Astrocyte of the cerebellum (primary cell): ENCODE data around the gene COL4A2.

Experiments
- DNase-seq: peaks from one replicate; pipeline ENCODE4 v3.0.0-alpha.2; 2011; ENCODE audit warnings: low read depth
- H3K4me3 ChIP-seq: 2 replicates; pipeline ENCODE4 v1.5.1; 2011; ENCODE audit warnings: mild to moderate bottlenecking, low read depth, low read length, moderate library complexity
- CTCF ChIP-seq: IDR thresholded peaks from 2 replicates; pipeline ENCODE4 v1.5.1; 2012; ENCODE audit warnings: low read length, low read depth, moderate library complexity, mild to moderate bottlenecking; ENCODE audit errors: missing control alignments
- in situ Hi-C: cut with HindIII; loops from 2 replicates; pipeline ENCODE4 v1.10.0; 2017; ENCODE audit warnings: low sequenced_read_pairs

COL4A2 gene

GRCh38 chr13:110470272-110471009 is 163.4 kb downstream of the COL4A2 start:
- no peak overlapping the region for H3K4me3 ChIP-seq
- no peak for TF ChIP-seq CTCF
- DNase-seq = no peak
- in situ Hi-C loops = no loop called here

- in situ Hi-C loops = no loop called here
- DNase-seq = no peak
- no peak overlapping the region for H3K4me3 ChIP-seq
- no peak for TF ChIP-seq CTCF
Observed at GRCh38 chr13:110471156-110471832, 164.2 kb downstream of the COL4A2 start.

GRCh38 chr13:110471833-110472162 is 164.7 kb downstream of the COL4A2 start:
- no peak for TF ChIP-seq CTCF
- no peak for DNase-seq
- no peak overlapping the region for H3K4me3 ChIP-seq
- in situ Hi-C loops = no loop called here

GRCh38 chr13:110472904-110473563 is 165.9 kb downstream of the COL4A2 start:
- no peak for TF ChIP-seq CTCF
- no peak overlapping the region for H3K4me3 ChIP-seq
- in situ Hi-C loops = no loop called here
- no peak for DNase-seq

GRCh38 chr13:110474713-110475112 is 167.6 kb downstream of the COL4A2 start:
- no peak overlapping the region for H3K4me3 ChIP-seq
- no peak for DNase-seq
- in situ Hi-C loops = no loop called here
- no peak for TF ChIP-seq CTCF

- in situ Hi-C loops = no loop called here
- no peak for TF ChIP-seq CTCF
- no peak for DNase-seq
- H3K4me3 ChIP-seq = no peak overlapping the region
Observed at GRCh38 chr13:110475117-110475516, 168.0 kb downstream of the COL4A2 start.
